ENCODE data around the gene ZNF543.

ZNF543 gene

DNA sequence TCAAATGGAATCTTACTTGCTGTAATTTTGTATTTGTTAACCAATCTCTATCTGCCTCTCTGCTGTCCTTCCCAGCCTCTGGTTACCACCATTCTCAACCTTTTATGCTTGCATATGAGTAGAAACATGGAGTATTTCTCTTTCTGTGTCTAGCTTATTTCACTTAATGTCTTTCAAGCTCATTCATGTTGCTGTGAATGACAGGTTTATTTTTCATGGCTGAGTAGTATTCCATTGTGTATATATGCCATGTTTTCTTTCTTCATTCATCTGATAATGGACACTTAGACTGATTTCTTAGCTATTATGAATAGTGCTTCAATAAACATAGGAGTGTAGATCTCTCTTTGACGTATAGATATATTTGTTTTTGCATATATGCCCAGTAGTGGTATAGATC, 26.6 kb upstream of the ZNF543 start:
- no peak overlapping the region for H3K4me3 ChIP-seq (ENCODE audit: low read length)
- peaks cover 35% of the 10 kb centered on the region; the same call in 1 of the 2 replicates for H3K9me3 ChIP-seq (ENCODE audit: control insufficient read depth, insufficient read depth, low read length)
- H3K79me2 ChIP-seq (ENCODE audit: control insufficient read depth, low read length) = peaks cover 49% of the 10 kb centered on the region
- no peak overlapping the region for H3K4me2 ChIP-seq (ENCODE audit: low read length)
- no peak overlapping the region for H3K27ac ChIP-seq (ENCODE audit: low read depth, low read length)
- no peaks in the 10 kb centered on the region for H4K20me1 ChIP-seq (ENCODE audit: control insufficient read depth, insufficient read depth, low read depth, low read length)
- H3F3A ChIP-seq (ENCODE audit: control insufficient read depth, insufficient read depth) = no peaks in the 10 kb centered on the region
- no peaks in the 10 kb centered on the region for H3K9me2 ChIP-seq (replicated peaks; ENCODE audit: control insufficient read depth, low read length)
- no peaks in the 10 kb centered on the region for H3K27me3 ChIP-seq (ENCODE audit: control insufficient read depth, low read length)
- H3K4me1 ChIP-seq (ENCODE audit: control insufficient read depth, low read length) = no peaks in the 10 kb centered on the region
- TF ChIP-seq EZH2phosphoT487 (IDR thresholded peaks at IDR 0.05; ENCODE audit: borderline replicate concordance, low read length) (no peak), CTCF (IDR thresholded peaks at IDR 0.05; ENCODE audit: low read depth, low read length, poor library complexity, severe bottlenecking) (no peak)
- H3K36me3 ChIP-seq (ENCODE audit: control insufficient read depth, low read length) = peaks cover 75% of the 10 kb centered on the region

GRCh38 chr19:57302020-57302465, 18.2 kb upstream of the ZNF543 start:
- TF ChIP-seq EZH2phosphoT487 (IDR thresholded peaks at IDR 0.05; ENCODE audit: borderline replicate concordance, low read length) = no peak
- no peak for TF ChIP-seq CTCF (IDR thresholded peaks at IDR 0.05; ENCODE audit: low read depth, low read length, poor library complexity, severe bottlenecking)
- Histone ChIP-seq H3K27ac (ENCODE audit: low read depth, low read length) (no peak overlapping the region), H3F3A (ENCODE audit: control insufficient read depth, insufficient read depth) (no peaks in the 10 kb centered on the region), H4K20me1 (ENCODE audit: control insufficient read depth, insufficient read depth, low read depth, low read length) (no peaks in the 10 kb centered on the region), H3K4me2 (ENCODE audit: low read length) (no peak overlapping the region), H3K9me3 (ENCODE audit: control insufficient read depth, insufficient read depth, low read length) (peaks cover 18% of the 10 kb centered on the region; the same call in 1 of the 2 replicates), H3K36me3 (ENCODE audit: control insufficient read depth, low read length) (peaks cover 39% of the 10 kb centered on the region), H3K4me3 (ENCODE audit: low read length) (no peak overlapping the region), H3K27me3 (ENCODE audit: control insufficient read depth, low read length) (no peaks in the 10 kb centered on the region), H3K79me2 (ENCODE audit: control insufficient read depth, low read length) (peaks cover 16% of the 10 kb centered on the region), H3K9me2 (replicated peaks; ENCODE audit: control insufficient read depth, low read length) (no peaks in the 10 kb centered on the region), H3K4me1 (ENCODE audit: control insufficient read depth, low read length) (no peaks in the 10 kb centered on the region)

- no peaks in the 10 kb centered on the region for H3K9me2 ChIP-seq (replicated peaks; ENCODE audit: control insufficient read depth, low read length)
- H3K4me3 ChIP-seq (ENCODE audit: low read length) = no peak overlapping the region
- H3K79me2 ChIP-seq (ENCODE audit: control insufficient read depth, low read length) = peaks cover 13% of the 10 kb centered on the region
- H3K4me2 ChIP-seq (ENCODE audit: low read length) = no peak overlapping the region
- peaks cover 36% of the 10 kb centered on the region for H3K36me3 ChIP-seq (ENCODE audit: control insufficient read depth, low read length)
- no peak for TF ChIP-seq EZH2phosphoT487 (IDR thresholded peaks at IDR 0.05; ENCODE audit: borderline replicate concordance, low read length)
- TF ChIP-seq CTCF (IDR thresholded peaks at IDR 0.05; ENCODE audit: low read depth, low read length, poor library complexity, severe bottlenecking) = no peak
- H3K27ac ChIP-seq (ENCODE audit: low read depth, low read length) = no peak overlapping the region
- peaks cover 15% of the 10 kb centered on the region; the same call in 1 of the 2 replicates for H3K9me3 ChIP-seq (ENCODE audit: control insufficient read depth, insufficient read depth, low read length)
- H3K4me1 ChIP-seq (ENCODE audit: control insufficient read depth, low read length) = no peaks in the 10 kb centered on the region
- no peaks in the 10 kb centered on the region for H3F3A ChIP-seq (ENCODE audit: control insufficient read depth, insufficient read depth)
- no peaks in the 10 kb centered on the region for H4K20me1 ChIP-seq (ENCODE audit: control insufficient read depth, insufficient read depth, low read depth, low read length)
- no peaks in the 10 kb centered on the region for H3K27me3 ChIP-seq (ENCODE audit: control insufficient read depth, low read length)
Measured at GRCh38 chr19:57302727-57303401, 17.4 kb upstream of the ZNF543 start.

Measured in DOHH2 (cell line).